T1000 (cell line): ENCODE measurements around the gene CHST1.

Experiments
- DNase-seq: peaks from one replicate; lab custom pipeline; 2025; ENCODE audit warnings: mixed read lengths; lab: John Stamatoyannopoulos, UW

CHST1 gene

DNA sequence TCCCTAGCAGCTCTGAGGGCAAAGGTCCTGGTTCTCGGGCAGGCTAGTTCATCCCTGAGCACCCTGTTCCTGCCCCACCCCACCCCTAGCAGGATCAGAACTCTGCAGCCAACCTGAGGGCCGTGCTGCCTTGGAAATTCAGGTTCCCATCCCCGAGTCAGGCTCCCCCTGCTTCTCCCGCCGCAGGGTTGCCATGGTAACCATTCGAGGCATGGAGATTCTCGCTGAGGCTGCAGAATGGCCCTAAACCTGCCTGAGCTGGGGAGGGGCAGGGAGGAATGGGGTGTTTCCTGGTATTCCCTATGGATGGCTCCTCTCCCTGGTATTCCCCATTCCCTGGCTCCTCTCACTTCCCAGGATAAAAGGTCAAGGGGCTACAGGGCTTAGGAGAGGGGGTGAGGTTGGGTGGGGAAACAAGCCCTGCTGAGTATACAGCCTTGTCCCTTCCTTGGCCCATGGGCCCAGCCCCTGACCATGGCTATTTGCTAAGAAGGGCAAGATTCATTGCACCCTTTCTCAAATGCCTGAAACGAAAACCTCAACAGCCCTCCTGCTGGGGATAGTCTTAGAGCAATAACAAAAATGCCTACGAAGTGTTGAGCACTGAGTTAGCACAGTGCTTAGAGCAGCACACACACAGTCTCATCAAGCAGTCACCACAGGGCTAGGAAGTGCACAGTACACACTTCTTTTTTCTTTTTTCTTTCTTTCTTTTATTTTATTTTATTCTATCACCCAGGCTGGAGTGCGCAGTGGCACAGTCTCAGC lies 58.7 kb downstream of the CHST1 start:
- no peak for DNase-seq

DNA sequence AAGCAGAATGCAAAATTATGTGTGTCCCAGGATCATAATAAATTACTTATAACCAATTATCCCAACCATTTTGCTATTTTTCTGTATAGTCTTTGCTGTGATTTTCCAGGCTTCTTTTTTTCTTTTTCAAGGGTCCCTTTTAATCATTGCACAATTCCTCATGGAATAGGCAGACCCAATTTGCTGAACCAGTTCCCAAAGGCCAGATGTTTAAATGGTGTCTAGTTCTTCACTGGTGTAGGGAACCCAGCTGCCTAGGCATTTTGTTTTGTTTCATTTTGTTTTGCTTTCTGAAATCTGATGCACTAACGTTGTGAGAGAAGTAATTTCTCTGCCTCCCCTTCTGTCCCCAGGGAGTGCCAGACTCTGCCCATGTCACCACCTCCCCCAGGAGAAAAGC lies 60.4 kb downstream of the CHST1 start:
- no peak for DNase-seq

DNA sequence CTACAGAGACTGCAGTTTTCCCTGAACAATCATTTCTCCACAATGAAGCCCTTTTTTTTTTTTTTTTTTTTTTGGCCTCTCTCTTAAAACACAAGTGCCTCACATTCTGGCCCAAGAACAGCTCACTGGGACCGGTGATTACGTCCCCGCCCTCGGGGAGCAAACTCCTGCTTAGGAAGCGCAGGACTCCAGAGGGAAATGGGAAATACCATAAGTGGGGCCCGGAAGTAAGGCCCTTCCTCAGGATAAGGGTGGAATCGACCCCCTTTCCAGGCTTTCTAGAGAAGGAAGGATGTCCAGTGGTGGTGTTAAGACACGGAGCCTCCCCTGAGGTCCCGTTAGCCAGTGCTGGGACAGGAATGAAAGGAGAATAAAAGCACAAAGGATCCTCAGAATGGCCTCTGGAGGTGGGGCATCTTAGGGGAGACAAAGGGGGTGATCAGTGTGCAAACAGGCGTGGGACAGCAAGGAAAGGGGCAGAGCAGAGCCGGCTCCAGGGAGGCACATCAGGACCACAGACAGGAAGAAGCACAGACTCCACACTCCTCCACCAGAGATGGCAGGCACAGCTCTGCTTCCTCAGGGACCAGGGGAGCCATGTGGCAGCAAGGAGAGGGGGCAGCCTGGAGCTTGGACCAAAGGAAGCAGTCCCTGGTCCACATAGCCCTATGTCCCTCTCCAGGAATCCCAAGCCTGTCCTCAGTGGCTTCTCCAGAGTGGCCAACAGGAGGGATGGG lies 61.3 kb downstream of the CHST1 start:
- no peak for DNase-seq

DNA sequence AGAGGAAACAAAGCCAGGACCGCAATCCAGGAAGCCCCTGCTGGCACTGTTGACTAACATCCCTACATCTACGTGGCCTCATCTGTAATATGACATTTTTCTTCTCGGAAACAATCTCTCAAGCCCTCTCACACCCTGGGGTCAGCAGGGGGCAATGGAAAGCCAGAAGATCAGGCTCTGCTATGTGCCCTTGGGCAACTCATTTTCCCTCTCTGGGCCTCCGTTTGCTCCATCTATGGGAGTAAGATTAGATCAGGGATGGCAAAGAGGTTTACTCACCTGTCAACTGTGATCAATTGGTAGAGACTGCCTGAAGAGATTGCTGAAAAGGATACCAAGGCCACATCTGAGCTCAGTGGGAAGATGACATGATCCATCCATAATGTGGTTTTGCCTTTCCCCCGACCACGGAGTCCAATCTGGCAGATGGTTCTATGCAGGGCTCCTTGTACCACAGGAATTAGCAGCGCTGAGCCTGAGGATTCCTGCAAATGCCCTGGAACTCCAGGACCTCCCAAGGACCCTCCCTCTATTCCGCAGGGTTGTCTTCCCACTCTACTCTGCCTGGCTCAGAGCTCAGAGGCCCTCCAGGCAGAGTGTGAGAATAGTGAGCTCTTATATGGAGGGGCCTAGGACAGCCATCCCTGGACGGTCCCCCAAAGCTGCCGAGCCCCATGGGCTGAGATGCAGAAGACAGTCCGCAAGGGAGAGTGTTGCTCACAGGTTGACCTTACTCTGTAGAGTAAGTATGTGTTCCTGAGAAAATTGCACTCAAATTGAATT lies 66.1 kb downstream of the CHST1 start:
- DNase-seq = no peak
